ENCODE results near the gene RUNX3. TPM values are rescaled to one million over a fixed set of nuclear protein-coding genes. Genes with fewer than 3 reads are reported as not detected.

Gene RUNX3
- total RNA-seq, 1 experiment from 2014 or later: 0.33 TPM

DNA sequence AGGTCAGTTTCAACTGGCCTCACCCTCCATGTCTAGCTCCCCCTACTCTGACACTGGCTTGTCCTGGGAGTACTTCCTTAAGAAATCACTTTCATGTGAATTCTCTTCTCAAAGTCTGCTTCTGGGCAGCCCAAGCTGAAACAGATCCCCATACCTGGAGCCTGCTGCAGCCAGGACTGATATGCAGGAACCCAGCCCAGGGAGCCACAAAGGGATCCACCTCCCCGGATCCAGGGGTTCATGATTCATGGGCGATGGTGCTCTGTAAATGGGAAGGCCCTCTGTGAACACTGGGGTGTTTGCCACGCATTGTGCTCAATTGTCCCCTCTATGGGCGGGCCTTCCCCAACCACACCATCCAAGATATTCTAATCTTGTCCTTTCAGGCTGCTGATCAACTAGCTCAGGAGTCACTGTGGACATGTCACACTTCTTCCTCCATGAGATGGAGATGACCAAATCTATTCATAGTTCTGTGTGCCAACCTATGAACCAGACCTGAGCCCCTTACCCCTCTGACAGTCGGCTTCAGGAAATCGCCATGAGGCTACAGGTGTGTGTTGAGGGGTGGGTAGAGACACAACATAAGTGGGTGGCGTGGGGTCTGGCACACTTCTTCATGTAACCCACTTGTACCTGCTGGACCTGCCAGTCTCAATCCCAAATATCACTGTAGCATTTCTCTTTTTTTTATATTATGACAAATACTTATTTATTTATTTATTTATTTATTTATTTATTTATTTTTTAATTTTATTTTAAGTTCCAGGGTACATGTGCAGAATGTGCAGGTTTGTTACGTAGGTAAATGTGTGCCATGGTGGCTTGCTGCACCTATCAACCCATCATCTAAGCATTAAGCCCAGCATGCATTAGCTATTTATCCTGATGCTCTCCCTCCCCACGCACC lies 41.8 kb downstream of the RUNX3 start:
- Histone ChIP-seq H3K79me2 (ENCODE audit: insufficient read depth, low read length) (no peaks in the 10 kb centered on the region), H3K14ac (ENCODE audit: insufficient read depth, low read length) (no peak overlapping the region), H2BK12ac (ENCODE audit: insufficient read length, low read depth, low read length) (no peak overlapping the region), H3K4ac (ENCODE audit: low read depth, low read length) (no peak overlapping the region), H3K56ac (ENCODE audit: insufficient read length, low read depth, low read length) (no peak overlapping the region), H4K5ac (ENCODE audit: insufficient read length, low read depth, low read length) (no peak overlapping the region), H3T11ph (ENCODE audit: low read length) (no peak overlapping the region), H2AK5ac (ENCODE audit: insufficient read length, low read length) (no peak overlapping the region), H2BK20ac (ENCODE audit: low read depth, low read length, poor library complexity, severe bottlenecking) (no peak overlapping the region), H2BK5ac (ENCODE audit: insufficient read length, low read length) (no peak overlapping the region), H2AFZ (ENCODE audit: low read length) (no peak overlapping the region), H2BK15ac (ENCODE audit: low read depth, low read length) (no peak overlapping the region; the same call in 1 of the 2 replicates), H3K18ac (ENCODE audit: insufficient read length, low read depth, low read length) (no peak overlapping the region), H4K20me1 (ENCODE audit: control insufficient read depth, insufficient read depth, insufficient read length) (no peaks in the 10 kb centered on the region), H3K27ac (ENCODE audit: insufficient read length, low read depth, low read length) (no peak overlapping the region), H3K79me1 (ENCODE audit: insufficient read depth, low read depth, low read length, poor library complexity, severe bottlenecking) (no peaks in the 10 kb centered on the region), H3K27me3 (ENCODE audit: insufficient read depth, low read length) (no peaks in the 10 kb centered on the region), H4K91ac (ENCODE audit: insufficient read length, low read depth, low read length) (no peak overlapping the region), H3K9me3 (ENCODE audit: control insufficient read depth, low read depth, low read length) (peaks cover 4% of the 10 kb centered on the region), H3K9ac (ENCODE audit: extremely low read depth, insufficient read length, low read length) (no peak overlapping the region), H2BK120ac (ENCODE audit: low read depth, low read length, poor library complexity, severe bottlenecking) (no peak overlapping the region), H4K8ac (replicated peaks; ENCODE audit: insufficient read length, low read depth, low read length) (no peak overlapping the region), H3K4me2 (ENCODE audit: insufficient read depth, insufficient read length, low read length) (no peak overlapping the region), H3K23me2 (ENCODE audit: insufficient read length, low read depth, low read length, poor library complexity, severe bottlenecking) (no peaks in the 10 kb centered on the region), H3K4me1 (ENCODE audit: insufficient read depth, low read length) (no peaks in the 10 kb centered on the region), H3K23ac (ENCODE audit: insufficient read length, low read depth, low read length) (no peak overlapping the region)
- peaks cover 16% of the 10 kb centered on the region for H3K27me3 Mint-ChIP-seq (ENCODE audit: low read depth)
- H3K4me1 Mint-ChIP-seq: no peaks in the 10 kb centered on the region
- no peak for DNase-seq
- peaks cover 26% of the 10 kb centered on the region in 2 experiments for H3K9me3 Mint-ChIP-seq
- H3K36me3 Mint-ChIP-seq (ENCODE audit: insufficient read depth in 1 of 3, low read depth in 3 of 3): peaks cover 5 to 14% (median 5%) of the 10 kb centered on the region in 3 experiments; a peak in 6 of 7 replicates
- H3K27ac Mint-ChIP-seq: no peak overlapping the region
- H3K4me3 Mint-ChIP-seq: no peak overlapping the region
- no CpG with 5 or more reads among the region's 9 CpGs for WGBS (ENCODE audit: extremely low coverage, insufficient read length, low lambda C conversion rate)
- no peak for TF ChIP-seq CTCF (conservative IDR thresholded peaks at IDR 0.05)

Measured in H9 (cell line).